Measurements from ENCODE around the gene TUBB.
"Not testable (repeated sequence)": the region's sequence is repeated elsewhere in the genome, so short reads cannot be mapped to it uniquely, and the experiment has no call there.

Gene TUBB

DNA sequence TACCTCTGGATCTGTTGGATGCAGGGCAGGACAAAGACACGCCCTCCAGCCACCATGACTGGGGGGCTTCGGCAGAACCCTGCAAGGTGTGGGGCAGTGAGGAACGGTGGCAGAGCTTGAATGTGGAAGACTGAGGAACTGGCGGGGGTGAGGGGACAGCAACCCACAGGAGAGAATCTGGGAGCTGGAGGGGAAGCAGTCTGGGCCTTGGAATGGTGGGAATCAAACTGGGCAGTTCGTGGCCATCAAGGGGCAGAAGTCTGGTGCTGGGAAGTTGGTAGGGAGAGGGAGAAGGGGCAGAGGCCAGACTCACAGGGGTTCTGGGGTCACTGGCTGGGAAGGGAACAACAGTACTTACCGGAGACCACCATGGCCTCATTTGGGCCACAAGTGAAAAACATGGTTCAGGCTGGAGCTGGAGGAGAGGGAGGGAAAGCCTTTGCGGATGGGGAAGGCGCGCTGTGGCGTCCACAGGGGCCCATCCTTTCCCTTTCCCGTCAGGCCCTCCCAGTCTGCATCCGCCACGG is 21.7 kb downstream of the TUBB start:
- DNase-seq: no peak

DNA sequence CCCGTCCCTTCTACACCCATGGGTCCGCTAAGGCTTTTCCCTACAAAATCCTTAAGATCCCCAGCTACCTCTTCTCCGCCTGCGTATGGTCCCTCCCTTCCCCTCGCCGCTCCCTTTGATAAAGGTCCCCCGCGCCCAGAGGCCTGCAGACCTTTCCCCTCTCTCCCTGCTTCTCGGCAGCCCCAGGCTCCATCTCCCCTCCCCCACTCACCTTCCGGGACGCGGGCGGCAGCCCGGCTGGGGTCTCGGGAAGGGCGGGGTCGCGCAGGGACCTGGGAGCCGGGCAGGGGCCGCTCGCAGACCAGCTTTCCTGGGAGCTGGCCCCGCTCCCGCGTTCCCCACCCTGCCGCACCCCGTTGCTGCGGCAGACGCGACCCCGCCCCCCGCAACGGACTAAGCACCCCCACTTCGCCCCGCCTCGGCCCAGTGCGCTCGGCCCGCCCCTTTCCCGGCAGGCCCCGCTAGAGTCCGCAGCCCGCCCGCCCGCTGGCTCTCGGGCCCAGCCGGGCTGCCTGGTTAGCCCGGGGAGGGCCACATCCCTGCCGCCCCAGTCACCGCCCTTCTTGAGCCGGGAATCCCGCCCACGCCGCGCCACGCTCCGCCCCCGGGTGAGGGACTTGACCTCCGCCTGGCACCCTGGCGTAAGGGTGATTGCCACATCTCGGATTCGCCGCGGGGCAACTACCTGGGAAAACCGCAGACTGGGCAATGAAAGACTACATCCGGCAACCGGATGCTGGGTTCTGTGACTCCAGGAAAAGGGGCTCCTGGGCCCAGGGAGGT is 22.4 kb downstream of the TUBB start, which contains the start of gene FLOT1:
FLOT1 (minus strand) TSS at position 372 of the 783 bp plus-strand sequence. CDS start 498 bp downstream, outside the sequence.
- DNase-seq: peak; percentile 90

DNA sequence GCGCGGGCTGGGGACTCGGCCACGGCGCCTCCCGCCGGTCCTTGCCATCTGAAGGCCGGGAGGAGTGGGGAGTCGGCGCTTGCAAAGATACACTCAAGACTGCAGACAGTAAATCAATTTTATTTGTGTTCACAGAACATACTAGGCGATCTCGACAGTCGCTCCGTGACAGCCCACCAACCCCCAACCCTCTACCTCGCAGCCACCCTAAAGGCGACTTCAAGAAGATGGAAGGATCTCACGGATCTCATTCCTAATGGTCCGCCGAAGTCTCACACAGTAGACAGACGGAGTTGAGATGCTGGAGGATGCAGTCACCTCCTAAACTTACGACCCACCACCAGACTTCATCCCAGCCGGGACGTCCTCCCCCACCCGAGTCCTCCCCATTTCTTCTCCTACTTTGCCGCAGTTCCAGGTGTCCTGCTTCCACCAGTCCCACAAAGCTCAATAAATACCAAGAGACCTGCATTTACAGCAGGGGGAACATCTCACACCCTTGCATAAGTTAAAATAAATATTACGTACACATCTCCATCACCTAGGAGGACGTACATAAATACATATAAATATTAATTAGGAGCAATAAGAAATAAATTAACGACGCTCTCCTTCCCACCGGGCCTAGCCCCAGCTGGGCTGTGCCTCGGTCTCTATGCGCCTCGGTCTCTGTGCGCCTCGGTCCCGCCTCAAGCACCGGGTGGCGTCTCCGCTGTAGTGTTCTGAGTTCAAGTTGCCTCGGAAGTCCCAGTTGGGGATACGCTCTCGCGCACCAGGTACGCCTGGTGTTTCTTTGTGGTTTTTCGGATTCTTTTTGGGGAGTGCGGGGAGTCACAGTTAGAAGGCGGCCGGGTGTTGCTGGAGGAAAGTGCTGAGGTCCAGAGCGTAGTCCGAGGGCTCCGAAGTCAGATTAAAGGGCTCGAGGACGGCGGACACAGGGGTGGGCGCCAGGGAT is 23.2 kb downstream of the TUBB start:
- peak; percentile 44 for DNase-seq

DNA sequence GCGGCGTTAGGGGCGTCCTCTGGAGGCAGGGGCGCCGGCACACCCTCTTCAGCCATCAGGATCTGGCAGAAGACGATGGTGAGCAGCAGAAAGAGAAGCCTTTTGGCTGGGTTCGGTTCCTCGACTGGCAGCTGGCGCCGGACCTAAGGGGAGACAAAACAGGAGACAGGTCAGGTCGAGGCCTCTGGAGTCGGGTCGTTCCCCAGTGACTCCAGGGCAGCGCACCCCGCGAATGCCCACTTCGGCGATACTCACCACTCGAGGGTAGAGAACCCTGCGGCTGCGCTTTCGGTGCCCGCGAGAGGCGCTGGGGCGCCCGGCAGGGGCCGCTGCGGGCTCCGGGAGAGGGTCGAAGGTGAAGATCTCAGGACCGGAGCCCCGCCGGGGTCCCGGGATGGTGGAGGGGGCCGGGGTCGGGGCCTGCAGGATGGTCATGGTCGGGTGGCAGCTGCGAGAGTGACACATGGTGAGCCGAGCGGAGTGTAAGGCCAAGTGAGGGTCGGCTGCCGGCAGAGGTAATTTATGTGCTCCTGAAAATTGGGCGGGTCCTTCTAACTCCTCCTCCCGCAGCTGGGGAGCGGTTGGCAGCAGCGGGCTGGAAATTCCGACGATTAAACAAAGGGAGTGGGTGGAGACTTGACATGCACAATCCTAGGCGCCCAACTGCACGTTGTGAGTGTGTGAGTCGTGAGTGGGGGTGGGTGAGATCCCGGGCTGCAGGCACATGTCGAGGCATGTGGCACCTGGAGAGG is 24.1 kb downstream of the TUBB start, which contains the start of gene IER3:
IER3 (minus strand) TSS at position 494 of the 752 bp plus-strand sequence; CDS start at position 465, 29 bp downstream.
- DNase-seq: peak; percentile 78

DNA sequence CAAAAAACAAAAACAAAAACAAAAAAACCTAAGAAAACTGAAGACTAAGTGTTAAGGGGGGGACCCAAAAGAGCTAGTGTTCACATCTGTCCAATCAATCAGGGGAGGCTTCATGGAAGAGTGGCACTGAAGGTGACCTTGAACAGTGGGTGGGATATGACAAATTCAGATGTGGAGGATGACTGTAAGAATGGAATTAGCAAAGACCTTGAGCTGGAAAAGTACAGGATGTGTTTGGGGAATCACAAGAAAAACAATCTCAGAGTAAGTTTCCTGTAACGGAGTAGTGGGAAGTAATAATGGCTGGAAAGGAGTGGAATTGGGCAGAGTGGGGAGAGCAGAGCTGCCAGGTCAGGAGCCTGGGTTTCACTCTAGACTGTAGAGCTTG is 27.1 kb downstream of the TUBB start:
- DNase-seq: no peak

DNA sequence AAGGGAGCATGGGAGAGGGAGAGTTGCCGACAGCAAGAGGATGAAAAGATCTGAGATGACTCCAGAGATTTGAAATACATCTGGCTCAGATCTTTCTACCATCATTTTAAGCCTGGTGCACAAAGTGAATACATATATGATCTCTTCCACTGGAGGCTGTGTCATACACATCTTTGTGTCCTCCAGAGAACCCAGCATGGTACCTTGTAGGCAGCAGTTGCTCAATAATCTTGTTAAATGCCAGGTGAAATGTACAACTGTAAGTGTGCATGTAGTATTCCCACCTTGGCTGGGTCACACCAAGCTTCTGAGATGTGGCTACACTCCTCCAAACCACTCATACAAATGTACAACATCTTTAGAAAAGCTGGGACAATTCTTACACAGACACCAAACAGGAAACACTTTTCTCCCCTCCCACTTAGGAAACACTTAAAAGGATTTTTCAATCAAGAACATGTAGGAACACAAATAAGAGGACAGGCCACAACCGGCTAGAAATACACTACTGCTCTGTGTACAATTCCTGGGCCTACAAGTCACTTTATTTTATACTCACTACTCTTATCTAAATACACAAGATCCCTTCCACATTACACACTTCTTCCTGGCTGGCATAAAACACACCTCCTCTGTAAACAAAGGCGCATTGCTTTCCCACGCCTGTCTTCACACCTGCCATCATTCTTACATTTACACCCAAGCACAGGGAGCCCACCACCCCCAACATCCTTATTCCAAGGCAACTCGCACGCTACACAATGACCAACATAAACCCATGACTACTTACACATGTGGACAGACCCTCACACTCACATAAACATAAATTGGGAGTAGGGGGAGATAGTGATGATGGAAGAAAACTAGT is 28.0 kb downstream of the TUBB start:
- no peak for DNase-seq

DNA sequence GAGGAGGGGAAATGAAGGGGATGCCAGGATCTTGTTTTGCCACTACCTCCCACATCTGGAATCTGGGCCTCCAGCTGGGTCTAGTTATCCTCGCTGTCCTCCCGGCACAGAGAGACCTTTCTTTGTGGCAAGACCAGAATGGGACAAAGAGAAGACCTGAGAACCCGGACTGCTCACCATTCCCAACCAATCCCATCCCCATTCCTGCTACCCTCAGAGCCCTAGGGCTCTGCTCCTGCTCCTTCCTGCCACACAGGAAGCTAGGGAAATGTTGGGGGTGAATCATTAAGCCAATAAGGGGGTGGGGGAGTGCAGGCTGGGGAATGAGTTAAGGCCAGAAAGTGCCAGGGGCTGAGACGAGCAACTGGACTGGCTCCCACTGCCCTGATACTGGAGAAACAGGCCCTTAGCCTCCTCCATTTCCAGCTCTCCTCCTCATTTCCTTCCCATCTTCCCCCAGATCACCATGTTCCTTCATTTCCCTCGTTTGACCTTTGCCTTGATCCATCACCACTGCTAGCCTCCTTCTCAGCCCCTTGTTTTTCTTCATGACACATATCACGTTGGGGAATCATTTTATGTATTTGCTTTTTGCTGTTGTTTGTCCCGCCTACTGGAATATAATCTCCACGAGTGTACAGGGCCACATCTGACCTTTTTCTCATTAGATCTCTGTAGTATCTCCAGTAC is 28.8 kb downstream of the TUBB start:
- DNase-seq: no peak

DNA sequence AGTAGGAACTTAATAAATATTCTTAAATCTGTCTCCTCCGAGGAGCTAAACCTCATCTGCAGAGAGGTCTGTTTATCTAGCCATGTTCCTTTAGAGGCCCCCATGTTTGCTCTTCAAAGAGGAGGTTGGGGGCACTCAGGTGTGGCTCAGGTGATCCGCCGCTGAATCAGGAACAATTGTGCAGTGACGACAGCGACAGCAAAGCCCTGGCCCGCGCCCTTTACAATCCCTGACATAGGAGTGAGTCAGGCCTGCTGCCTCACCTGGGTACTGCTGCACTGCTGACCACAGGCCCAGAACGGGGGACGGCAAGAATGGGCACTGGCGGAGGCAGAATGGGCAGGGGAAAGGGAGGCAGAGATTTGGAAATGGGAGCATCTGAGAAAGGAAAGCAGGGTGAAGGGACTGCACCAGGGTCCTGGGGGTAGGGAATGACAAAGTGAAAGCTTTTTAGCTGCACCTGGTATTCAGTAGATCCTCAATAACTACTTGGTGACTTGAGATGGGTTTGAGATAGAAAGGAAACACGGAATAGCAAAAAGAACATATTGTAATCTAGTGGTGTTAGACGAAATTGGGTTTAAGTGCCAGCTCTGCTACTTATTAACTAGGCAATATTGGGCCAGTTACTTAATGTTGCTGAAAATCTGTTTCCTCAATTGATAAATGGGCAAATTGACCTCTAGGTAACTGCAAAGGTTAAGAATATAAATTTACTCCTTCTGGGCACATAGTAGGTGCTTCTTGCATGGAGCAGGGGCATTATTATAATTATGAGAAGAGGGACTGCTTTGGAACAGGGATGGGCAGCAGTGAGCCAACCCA is 29.6 kb downstream of the TUBB start:
- DNase-seq: no peak

DNA sequence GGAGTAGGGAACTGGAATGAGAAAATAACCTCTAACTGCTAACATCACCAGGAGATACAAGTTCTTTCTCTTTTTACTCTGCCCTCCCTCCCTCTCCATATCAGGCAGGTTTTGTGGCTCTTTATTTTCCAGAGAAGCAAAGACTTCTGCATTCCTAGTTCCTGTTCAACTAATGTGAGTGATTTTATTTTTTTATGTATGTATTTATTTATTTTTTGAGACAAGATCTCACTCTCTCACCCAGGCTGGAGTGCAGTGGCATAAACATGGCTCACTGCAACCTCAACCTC is 30.2 kb downstream of the TUBB start:
- no peak for DNase-seq

DNA sequence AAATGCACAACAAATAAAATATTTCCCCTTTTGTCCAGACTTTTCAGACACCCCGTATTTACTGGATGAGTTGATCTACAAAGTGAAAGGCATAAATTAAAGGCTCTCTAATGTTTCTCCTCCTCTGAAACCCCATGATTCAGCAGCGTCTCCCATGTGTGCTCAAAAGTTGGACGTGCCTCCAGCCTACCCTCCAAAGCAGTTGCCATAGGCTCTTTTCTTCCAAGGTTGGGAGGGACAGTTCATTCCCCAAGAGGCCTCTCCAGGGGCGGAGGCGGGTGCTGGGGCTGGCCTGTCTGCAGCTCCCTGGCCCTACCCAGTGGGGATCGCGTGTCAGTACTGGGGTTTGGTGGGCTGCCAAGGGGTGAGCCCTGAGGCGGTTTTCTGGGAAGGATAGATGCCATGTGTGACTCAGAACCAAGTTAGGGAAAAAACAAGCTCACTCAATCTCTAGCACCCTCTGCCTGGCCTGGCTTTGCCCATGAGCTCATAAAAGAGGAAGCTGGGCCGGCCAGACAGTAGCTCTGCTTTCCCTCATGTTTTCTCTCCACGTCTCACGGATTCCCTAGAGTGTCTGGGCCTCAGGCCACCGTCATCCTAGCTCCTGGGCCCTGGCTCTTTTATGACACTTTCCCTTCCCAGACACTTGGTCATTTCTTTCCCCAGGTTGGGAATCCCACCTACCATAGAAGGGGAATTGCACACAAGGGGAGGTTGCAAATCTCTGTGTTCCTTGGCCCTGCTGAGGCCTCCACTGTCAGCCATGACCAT is 32.2 kb downstream of the TUBB start:
- no peak for DNase-seq

DNA sequence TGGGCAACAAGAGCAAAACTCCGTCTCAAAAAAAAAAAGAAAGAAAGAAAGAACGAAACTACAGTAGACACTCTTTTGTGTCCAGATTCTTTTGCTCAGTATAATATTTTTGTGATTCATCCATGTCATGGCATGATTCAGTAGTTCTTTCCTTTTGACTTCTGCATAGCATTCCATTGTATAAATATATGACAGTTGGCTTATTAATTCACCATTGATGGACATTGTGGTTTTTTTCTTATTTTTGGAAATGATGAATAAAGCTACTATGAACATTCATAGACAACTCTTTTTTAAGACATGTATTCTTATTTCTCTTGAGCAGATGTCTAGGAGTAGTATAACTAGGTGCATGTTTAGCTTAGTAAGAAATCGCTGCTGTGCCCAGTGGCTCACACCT is 34.5 kb downstream of the TUBB start:
- DNase-seq: no peak

DNA sequence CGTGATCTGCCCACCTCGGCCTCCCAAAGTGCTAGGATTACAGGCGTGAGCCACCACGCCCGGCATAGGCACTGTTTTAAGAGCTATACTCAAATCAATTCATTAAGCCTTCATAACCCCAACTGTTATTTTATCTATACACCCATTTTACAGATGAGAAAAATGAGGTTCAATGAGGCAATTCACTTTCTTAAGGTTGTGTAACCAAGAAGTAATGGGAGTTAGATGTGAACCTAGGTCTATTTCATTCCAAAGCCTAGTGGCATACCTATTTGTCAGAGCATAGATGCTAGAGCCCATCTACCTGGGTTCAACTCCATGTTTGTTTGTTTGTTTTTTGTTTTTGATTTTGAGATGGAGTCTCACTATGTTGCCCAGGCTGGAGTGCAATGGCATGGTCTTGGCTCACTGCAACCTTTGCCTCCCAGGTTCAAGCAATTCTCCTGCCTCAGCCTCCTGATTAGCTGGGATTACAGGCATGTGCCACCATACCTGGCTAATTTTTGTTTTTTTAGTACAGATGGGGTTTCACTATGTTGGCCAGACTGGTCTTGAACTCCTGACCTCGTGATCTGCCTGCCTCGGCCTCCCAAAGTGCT is 36.4 kb downstream of the TUBB start:
- DNase-seq: not testable (repeated sequence)

DNA sequence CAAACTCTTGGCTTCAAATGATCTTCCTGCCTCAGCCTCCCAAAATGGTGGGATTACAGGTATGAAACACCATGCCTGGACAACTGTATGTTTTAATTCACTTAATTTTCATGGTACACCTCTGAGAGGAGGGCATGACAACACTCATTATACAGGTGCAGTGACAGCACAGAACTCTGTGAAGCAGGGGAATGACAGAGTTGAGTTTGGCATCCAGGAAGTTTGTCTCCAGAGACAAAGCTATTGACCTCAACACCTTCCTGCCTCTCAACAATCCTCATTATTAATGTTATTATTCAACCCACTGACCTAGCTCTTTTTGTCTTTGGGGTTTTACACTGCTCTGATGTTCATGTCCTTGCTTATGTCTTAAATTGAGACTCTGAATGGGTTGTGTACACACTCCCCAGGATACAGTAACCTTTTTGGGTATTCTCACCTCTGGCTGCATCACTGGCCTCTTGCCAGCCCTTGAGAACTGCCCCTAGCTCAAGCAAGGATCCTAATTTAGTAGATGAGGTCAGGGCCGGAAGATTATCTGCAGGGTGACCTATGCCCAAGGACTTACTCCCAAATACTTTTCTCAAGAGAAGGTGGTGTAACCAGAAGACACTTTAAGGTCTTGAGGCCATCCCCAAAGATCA is 37.2 kb downstream of the TUBB start:
- DNase-seq: no peak

DNA sequence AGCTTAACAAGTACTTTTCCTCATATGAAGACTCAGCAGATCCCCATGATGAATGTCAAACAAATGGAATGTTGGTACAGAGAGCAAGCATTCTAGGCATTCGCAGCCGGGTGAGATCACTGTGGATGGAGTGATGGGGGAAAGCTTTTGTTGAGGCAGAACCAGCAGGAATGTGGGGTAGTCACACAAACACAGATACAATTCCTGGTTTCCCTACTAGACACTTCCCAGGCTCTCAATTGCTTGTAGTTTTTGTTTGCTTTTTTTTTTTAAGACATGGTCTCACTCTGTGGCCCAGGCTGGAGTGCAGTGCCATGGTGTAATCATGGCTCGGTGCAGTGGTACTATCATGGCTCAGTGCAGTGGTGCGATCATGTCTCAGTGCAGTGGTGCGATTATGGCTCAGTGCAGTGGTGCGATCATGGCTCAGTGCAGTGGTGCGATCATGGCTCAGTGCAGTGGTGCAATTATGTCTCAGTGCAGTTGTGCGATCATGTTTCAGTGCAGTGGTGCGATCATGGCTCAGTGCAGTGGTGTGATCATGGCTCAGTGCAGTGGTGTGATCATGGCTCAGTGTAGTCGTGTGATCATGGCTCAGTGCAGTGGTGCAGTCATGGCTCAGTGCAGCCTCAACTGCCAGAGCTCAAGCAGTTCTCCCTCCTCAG is 39.6 kb downstream of the TUBB start:
- no peak for DNase-seq

DNA sequence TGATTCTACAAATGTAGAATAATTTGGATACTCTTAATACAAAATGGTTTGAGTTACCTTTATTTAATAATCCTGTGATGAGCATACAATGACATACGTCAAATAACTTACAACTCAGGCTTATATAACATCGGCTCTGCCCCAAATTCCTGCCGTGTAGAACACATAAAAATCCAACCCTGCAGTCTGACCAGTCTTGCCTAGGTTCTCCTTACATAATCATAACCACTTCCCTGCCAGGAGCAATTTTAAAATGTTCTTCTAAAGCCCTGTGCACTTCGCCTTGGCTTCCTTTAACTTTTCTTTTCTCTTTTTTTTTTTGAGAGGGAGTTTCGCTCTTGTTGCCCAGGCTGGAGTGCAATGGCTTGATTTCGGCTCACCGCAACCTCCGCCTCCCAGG is 40.4 kb downstream of the TUBB start:
- DNase-seq: no peak

DNA sequence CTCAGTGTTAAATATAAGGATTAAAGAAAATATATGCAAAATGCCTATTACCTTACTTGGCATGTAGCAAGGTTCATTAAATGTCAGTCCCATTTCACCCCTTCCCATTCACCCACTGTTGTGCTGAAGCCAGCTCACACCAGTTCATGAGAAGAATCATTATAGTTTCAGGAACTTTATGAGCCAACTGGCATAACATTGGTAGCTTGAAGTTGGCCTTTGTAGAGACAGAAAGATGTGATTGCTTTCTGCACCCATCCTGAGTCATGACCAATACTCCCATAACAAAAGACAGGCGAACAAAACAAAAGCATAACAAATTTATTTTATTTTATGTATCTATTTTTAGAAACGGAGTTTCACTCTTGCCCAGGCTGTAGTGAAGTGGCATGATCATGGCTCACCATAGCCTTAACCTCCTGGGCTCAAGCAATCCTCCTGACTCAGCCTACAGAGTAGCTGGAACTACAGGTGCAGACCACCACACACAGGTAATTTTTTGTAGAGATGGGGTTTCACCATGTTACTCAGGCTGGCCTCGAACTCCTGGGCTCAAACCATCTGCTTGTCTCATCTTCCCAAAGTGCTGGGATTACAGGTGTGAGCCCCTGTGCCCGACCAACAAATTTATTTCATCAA is 41.8 kb downstream of the TUBB start:
- DNase-seq: no peak

DNA sequence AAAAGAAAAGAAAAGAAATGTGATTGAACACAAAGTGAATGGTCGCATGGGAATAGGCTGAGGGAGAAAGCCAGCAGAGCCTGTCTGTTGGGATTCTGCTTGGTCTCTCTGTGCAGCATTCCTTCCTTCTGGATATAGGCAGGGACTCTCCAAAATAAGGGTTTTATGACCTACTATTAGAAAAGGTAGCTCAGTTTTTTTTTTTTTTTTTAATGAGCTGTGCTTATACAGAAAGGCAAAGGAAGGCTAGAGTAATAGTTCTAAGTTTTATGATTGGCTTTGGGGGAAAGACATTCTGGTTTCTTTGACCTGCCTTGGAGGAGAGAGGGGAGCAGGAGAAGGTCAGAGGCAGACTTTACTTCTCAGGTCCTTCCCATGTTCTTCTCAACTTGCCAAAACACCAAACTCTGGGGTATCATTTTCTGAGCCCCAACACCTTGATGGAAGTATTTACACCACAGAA is 43.0 kb downstream of the TUBB start:
- DNase-seq: no peak
